ENCODE data around the gene RAF1. TPM values are rescaled to one million over a fixed set of nuclear protein-coding genes. Genes with fewer than 3 reads are reported as not detected.

RAF1 gene
- total RNA-seq, result 96.1 and 114 TPM in 2 replicates

DNA sequence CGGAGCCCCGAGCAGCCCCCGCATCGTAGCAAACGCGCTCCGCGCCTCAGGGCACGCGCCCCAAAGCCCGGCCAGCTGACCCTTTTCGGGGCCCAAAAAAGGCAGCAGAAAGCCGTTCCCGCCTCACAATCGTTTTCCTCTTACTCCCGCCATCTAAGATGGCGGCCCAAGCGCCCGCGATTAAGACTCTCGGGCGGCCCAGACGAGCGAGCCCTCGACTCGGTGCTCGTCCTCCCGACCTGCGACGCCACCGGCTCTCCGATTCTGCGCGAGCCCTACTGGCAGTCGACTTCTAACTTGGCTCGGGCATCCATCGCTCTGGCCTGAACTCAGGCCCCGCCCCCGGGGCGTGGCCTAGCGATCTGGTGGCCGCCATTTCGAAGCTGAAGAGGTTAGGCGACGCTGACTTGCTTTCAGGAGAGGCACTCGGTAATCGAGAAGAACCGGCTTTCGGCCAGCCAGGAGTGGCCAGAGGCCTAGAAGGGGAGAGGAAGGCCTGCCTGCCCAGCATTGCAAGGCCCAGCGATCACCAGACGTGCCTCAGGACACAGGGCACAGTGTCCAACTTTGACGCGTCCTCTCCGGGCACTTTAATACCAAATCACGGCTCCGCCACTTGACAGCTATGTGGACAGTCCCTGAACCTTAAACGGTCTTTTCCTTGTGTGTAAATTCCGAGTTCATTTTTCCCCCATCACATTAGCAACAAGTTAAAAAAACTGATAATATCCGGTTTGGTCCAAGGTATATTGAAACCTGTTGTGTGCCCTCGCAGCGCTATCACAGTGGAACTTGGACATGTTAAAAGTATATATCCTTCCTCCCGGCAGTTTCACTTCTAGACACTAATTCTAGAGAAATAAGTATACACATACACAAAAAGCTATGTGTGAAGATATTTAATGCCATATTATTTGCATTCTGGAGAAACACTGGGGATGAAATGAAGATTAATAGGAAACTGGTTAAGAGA, at the start of gene RAF1:
Gene RAF1, minus strand, starts transcription at position 182 of the 973 bp plus-strand sequence. CDS start 45,396 bp downstream, outside the sequence.

DNA sequence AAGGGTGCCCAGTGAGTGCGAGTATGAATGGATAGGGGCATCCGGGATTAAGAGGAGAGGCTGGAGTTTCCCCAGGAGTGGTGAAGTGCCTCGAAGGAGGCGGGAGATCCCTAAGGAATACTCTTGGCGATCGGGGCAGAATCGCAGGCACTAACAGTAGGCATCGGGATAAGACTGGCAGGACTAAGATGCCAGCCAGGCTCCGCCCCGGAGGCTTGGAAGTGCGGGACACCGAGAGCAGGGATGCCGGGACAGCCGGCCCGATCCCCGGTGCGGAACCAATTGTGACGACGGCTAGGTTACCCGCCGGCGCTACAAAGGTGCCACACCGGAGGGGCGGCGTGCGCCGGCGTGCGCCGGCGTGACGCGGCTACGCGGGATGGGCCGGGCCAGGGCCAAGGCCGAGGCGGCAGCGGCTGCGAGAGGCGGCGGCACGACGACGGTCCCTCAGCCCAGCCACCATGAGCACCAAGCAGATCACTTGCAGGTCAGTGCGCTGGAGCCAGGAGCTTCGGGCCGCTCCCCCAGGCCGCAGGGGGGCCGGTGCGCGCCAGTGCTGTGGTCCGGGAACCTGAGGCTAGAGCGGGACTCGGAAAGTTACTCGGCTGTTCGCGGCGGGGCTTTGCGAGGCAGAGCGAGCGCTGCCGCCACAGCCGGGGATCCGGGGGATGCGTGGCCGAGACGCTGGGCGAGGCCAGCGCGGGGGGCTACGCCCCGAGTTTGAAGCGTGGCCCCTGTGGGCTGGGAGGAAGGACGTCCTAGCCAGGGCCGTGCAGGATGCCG, 107.0 kb downstream of the RAF1 start, which contains the start of gene MKRN2:
Gene MKRN2, plus strand, starts transcription at position 398 of the 783 bp plus-strand sequence. Its CDS starts 64 bp downstream, at position 462.

GRCh38 chr3:12545473-12545791, 118.5 kb downstream of the RAF1 start, which contains the start of gene MKRN2OS:
Gene MKRN2OS (minus strand): TSS chr3:12545499. CDS start chr3:12545464, 35 bp downstream.

Other genes with a start within 250 kb of the RAF1 start
- gene TSEN2, start 179.6 kb downstream of the RAF1 start, total RNA-seq, result 10.8 and 13.1 TPM in 2 replicates
- gene MKRN2OS, start 118.6 kb downstream of the RAF1 start, total RNA-seq, result not detected in 2 replicates
- gene MKRN2, start 107.0 kb downstream of the RAF1 start, total RNA-seq, result 31.5 and 34.1 TPM in 2 replicates
- gene TMEM40, start 95.1 kb upstream of the RAF1 start, total RNA-seq, result not detected in 2 replicates
- 3.1 and 3.2 TPM in 2 replicates for gene CAND2, start 132.6 kb upstream of the RAF1 start, total RNA-seq
- gene RPL32, start 177.4 kb upstream of the RAF1 start, total RNA-seq, result 2,212 and 2,795 TPM in 2 replicates

Measured in smooth muscle cell of bladder (primary cell).